Measurements from ENCODE around the gene LCA5L.

Gene LCA5L

DNA sequence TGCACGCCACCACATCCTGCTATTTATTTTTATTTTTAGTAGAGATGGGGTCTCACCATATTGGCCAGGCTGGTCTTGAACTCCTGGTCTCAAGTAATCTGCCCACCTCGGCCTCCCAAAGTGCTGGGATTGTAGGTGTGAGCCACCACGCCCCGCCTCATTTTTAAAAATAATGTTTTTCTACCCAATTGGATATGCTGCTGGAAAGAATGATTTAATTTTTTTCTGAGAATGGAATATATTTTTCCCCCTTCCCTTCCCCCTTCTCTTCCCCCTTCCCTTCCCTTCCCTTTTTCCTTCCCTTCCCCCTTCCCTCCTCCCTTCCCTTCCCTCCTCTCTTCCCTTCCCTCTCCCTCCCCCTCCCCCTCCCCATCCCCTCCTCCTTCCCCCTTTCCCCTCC is 79.0 kb downstream of the LCA5L start:
- no peak for FAIRE-seq
- no peak for TF ChIP-seq CTCF (IDR thresholded peaks at IDR 0.05; ENCODE audit: insufficient read depth, missing control alignments)
- no peak for DNase-seq (ENCODE audit: insufficient read length, low spot score)

- TF ChIP-seq CTCF (IDR thresholded peaks at IDR 0.05; ENCODE audit: insufficient read depth, missing control alignments) = no peak
- FAIRE-seq (no peak), DNase-seq (ENCODE audit: insufficient read length, low spot score) (no peak)
Observed at GRCh38 chr21:39364949-39365348, 80.6 kb downstream of the LCA5L start.

- DNase-seq (ENCODE audit: insufficient read length, low spot score) (no peak), FAIRE-seq (no peak)
- no peak for TF ChIP-seq CTCF (IDR thresholded peaks at IDR 0.05; ENCODE audit: insufficient read depth, missing control alignments)
Observed at GRCh38 chr21:39363607-39364555, 81.7 kb downstream of the LCA5L start.

- FAIRE-seq (no peak), DNase-seq (ENCODE audit: insufficient read length, low spot score) (no peak)
- TF ChIP-seq CTCF (IDR thresholded peaks at IDR 0.05; ENCODE audit: insufficient read depth, missing control alignments) = no peak
Observed at GRCh38 chr21:39362733-39363132, 82.8 kb downstream of the LCA5L start.

- no peak for DNase-seq (ENCODE audit: insufficient read length, low spot score)
- no peak for TF ChIP-seq CTCF (IDR thresholded peaks at IDR 0.05; ENCODE audit: insufficient read depth, missing control alignments)
- no peak for FAIRE-seq
Observed at GRCh38 chr21:39359382-39359781, 86.2 kb downstream of the LCA5L start.

Data from D721Med (cell line).